Transverse colon (tissue), 4 donors: ENCODE measurements around the gene MRPL28.

Experiments used
- CTCF ChIP-seq, 5 experiments: fragments of 200-600 bp in 3 of 5; fragments of 450-650 bp in 2 of 5; sonication (generic) in 3 of 5; IDR thresholded peaks; 1 replicate in 2 of 5; 2 replicates in 3 of 5; pipeline ENCODE4 v1.5.1; 2016 to 2017; ENCODE audit warnings: antibody characterized with exemption in 5 of 5, inconsistent platforms in 3 of 5, mild to moderate bottlenecking in 2 of 5, moderate library complexity in 1 of 5
- EP300 ChIP-seq: sonication (generic); formaldehyde crosslinking; IDR thresholded peaks from one replicate; pipeline ENCODE4 v1.6.1; 2017; ENCODE audit warnings: antibody characterized with exemption, low read depth
- POLR2A ChIP-seq: fragments of 450-650 bp; IDR thresholded peaks from one replicate; pipeline ENCODE4 v1.6.1; 2016; ENCODE audit warnings: antibody characterized with exemption, mild to moderate bottlenecking, moderate library complexity
- POLR2AphosphoS5 ChIP-seq, 3 donors: sonication (generic); formaldehyde crosslinking; IDR thresholded peaks; one replicate each; pipeline ENCODE4 v1.6.1; 2016; ENCODE audit warnings: antibody characterized with exemption in 3 of 3

- no peak for TF ChIP-seq CTCF (IDR thresholded peaks at IDR 0.05)
- no peak for TF ChIP-seq POLR2A
- no peak for TF ChIP-seq POLR2AphosphoS5 (IDR thresholded peaks at IDR 0.05)
- TF ChIP-seq EP300: no peak
Observed at GRCh38 chr16:400061-400591, 29.8 kb upstream of the MRPL28 start.
